ENCODE measurements around the gene SASH1. TPM values are rescaled to one million over a fixed set of nuclear protein-coding genes. Genes with fewer than 3 reads are reported as not detected.
"Not testable (repeated sequence)": the region's sequence is repeated elsewhere in the genome, so short reads cannot be mapped to it uniquely, and the experiment has no call there.

Gene SASH1
- total and polyA plus RNA-seq, 9 donors = 8.6 to 35.2 (median 18.2) TPM

- no peaks in the 10 kb centered on the region for H3K4me1 ChIP-seq (ENCODE audit: insufficient read depth)
- H3K27ac ChIP-seq = no peak overlapping the region
- intact Hi-C loops (cut with DNase I) = no loop called here
- no peaks in the 10 kb centered on the region for H3K27me3 ChIP-seq
- no peaks in the 10 kb centered on the region for H3K9me3 ChIP-seq
- 92 to 94% (median 93%) methylated on average over 5 of the region's 5 CpGs for WGBS, 3 donors
- DNase-seq = no peak
- H3K36me3 ChIP-seq = no peaks in the 10 kb centered on the region
- TF ChIP-seq CTCF (IDR thresholded peaks at IDR 0.05) (no peak), EP300 (IDR thresholded peaks at IDR 0.05) (no peak), POLR2A (IDR thresholded peaks at IDR 0.05) (no peak)
- H3K4me3 ChIP-seq = no peak overlapping the region
Observed at GRCh38 chr6:148388521-148388920, 45.9 kb downstream of the SASH1 start.

- Histone ChIP-seq H3K36me3 (no peaks in the 10 kb centered on the region), H3K27me3 (no peaks in the 10 kb centered on the region), H3K4me1 (ENCODE audit: insufficient read depth) (no peaks in the 10 kb centered on the region), H3K4me3 (no peak overlapping the region), H3K27ac (no peak overlapping the region), H3K9me3 (no peaks in the 10 kb centered on the region)
- DNase-seq = no peak
- WGBS, 3 donors = 90 to 93% (median 91%) methylated on average over 9 of the region's 9 CpGs
- TF ChIP-seq POLR2A (IDR thresholded peaks at IDR 0.05) (no peak), EP300 (IDR thresholded peaks at IDR 0.05) (no peak), CTCF (IDR thresholded peaks at IDR 0.05) (no peak)
- intact Hi-C loops (cut with DNase I) = no loop called here
Observed at GRCh38 chr6:148389086-148389485, 46.4 kb downstream of the SASH1 start.

- TF ChIP-seq POLR2A (IDR thresholded peaks at IDR 0.05) (no peak), EP300 (IDR thresholded peaks at IDR 0.05) (no peak), CTCF (IDR thresholded peaks at IDR 0.05) (no peak)
- intact Hi-C loops (cut with DNase I) = no loop called here
- WGBS, 3 donors = 96 to 97% (median 96%) methylated on average over 12 of the region's 12 CpGs
- Histone ChIP-seq H3K4me1 (ENCODE audit: insufficient read depth) (no peaks in the 10 kb centered on the region), H3K27ac (no peak overlapping the region), H3K4me3 (no peak overlapping the region), H3K36me3 (no peaks in the 10 kb centered on the region), H3K27me3 (no peaks in the 10 kb centered on the region), H3K9me3 (no peaks in the 10 kb centered on the region)
- no peak for DNase-seq
Observed at GRCh38 chr6:148389917-148390316, 47.3 kb downstream of the SASH1 start.

GRCh38 chr6:148392127-148392526 lies 49.5 kb downstream of the SASH1 start:
- H3K27me3 ChIP-seq; H3K4me1 ChIP-seq (ENCODE audit: insufficient read depth); H3K27ac ChIP-seq; H3K36me3 ChIP-seq; intact Hi-C loops (cut with DNase I); DNase-seq; H3K9me3 ChIP-seq; H3K4me3 ChIP-seq: not testable (repeated sequence)
- WGBS, 3 donors = 96 to 98% (median 97%) methylated on average over 8 of the region's 8 CpGs

GRCh38 chr6:148392671-148393070 lies 50.0 kb downstream of the SASH1 start:
- H3K4me1 ChIP-seq (ENCODE audit: insufficient read depth) = peaks cover 2% of the 10 kb centered on the region
- WGBS, 3 donors = 44 to 61% (median 53%) methylated on average over 3 of the region's 3 CpGs
- no peak overlapping the region for H3K27ac ChIP-seq
- H3K9me3 ChIP-seq = no peaks in the 10 kb centered on the region
- TF ChIP-seq POLR2A (IDR thresholded peaks at IDR 0.05) (no peak), CTCF (IDR thresholded peaks at IDR 0.05) (no peak), EP300 (IDR thresholded peaks at IDR 0.05) (no peak)
- H3K36me3 ChIP-seq = no peaks in the 10 kb centered on the region
- no peak overlapping the region for H3K4me3 ChIP-seq
- H3K27me3 ChIP-seq = no peaks in the 10 kb centered on the region
- no peak for DNase-seq
- intact Hi-C loops (cut with DNase I) = no loop called here

Data from ovary (tissue), 9 donors.